IMR-90 (cell line): Measurements from ENCODE around the gene SLC22A5.

ENCODE experiments used
- BHLHE40 ChIP-seq: fragments of 150-350 bp; IDR thresholded peaks from 2 replicates; pipeline ENCODE4 v1.6.1; 2016; ENCODE audit warnings: mild to moderate bottlenecking, low read depth, low read length
- CEBPB ChIP-seq: IDR thresholded peaks from 2 replicates; pipeline ENCODE4 v1.6.1; 2012; ENCODE audit warnings: low read depth, low read length, improper control_type of control experiment
- CTCF ChIP-seq: conservative IDR thresholded peaks from 2 replicates; pipeline ENCODE4 v1.5.1; 2012; ENCODE audit warnings: mild to moderate bottlenecking, low read depth, low read length, improper control_type of control experiment
- POLR2A ChIP-seq: IDR thresholded peaks from 2 replicates; pipeline ENCODE4 v1.6.1; 2012; ENCODE audit warnings: mild to moderate bottlenecking, low read depth, low read length
- RAD21 ChIP-seq: IDR thresholded peaks from 2 replicates; pipeline ENCODE4 v1.6.1; 2012; ENCODE audit warnings: low read length, improper control_type of control experiment
- RFX5 ChIP-seq: IDR thresholded peaks from 2 replicates; pipeline ENCODE4 v1.8.0; 2012; ENCODE audit warnings: low read depth, mild to moderate bottlenecking, low read length, moderate library complexity
- SMC3 ChIP-seq: fragments of 150-350 bp; IDR thresholded peaks from 2 replicates; pipeline ENCODE4 v1.6.1; 2016; ENCODE audit warnings: low read depth, mild to moderate bottlenecking, antibody characterized with exemption, low read length, moderate library complexity
- TF ChIP-seq, protein P1 (sequence below): fragments of 150-350 bp; IDR thresholded peaks from 2 replicates; pipeline ENCODE4 v1.6.1; 2017; ENCODE audit warnings: mild to moderate bottlenecking, antibody characterized with exemption, low read length, low read depth

DNA sequence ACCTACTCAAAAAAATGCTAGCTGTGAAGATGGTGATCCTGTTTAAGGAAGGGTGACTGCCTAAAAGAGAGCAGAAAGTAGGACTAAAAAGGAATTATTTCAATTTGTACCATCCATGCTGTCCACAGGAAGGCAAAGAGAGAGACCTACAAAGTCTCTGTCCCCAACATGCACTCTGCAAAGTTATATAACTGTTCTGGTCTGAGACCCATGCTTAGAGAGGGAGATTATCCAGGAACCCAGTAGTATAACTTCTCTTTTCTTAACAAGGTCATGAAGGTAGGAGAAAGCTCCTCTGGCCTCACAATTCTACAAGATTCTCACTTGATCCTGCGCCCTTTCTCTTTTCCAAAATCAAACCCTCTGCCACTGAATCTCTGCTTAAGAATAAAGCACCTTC is 49.5 kb upstream of the SLC22A5 start:
- TF ChIP-seq CTCF (no peak), POLR2A (no peak), SMC3 (no peak), RAD21 (no peak), CEBPB (no peak), RFX5 (no peak), BHLHE40 (no peak)
- TF ChIP-seq, protein P1, sequence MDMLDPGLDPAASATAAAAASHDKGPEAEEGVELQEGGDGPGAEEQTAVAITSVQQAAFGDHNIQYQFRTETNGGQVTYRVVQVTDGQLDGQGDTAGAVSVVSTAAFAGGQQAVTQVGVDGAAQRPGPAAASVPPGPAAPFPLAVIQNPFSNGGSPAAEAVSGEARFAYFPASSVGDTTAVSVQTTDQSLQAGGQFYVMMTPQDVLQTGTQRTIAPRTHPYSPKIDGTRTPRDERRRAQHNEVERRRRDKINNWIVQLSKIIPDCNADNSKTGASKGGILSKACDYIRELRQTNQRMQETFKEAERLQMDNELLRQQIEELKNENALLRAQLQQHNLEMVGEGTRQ = no peak
